A673 (cell line): Measurements from ENCODE around the gene LUC7L2.

ENCODE experiments used
- CTCF ChIP-seq: fragments of 300-800, 200-600 bp; sonication (generic); conservative IDR thresholded peaks from 2 replicates; pipeline ENCODE4 v1.5.1; 2017; ENCODE audit warnings: low read depth, mild to moderate bottlenecking, antibody characterized with exemption, low read length, moderate library complexity, mixed read lengths
- EZH2 ChIP-seq: fragments of 200-600 bp; sonication (generic); IDR thresholded peaks from 2 replicates; pipeline ENCODE4 v1.6.1; 2017; ENCODE audit warnings: borderline replicate concordance, low read depth, mild to moderate bottlenecking, mixed read lengths, antibody characterized with exemption, low read length; ENCODE audit not compliant: poor library complexity, severe bottlenecking

GRCh38 chr7:139441961-139442360 lies 82.3 kb downstream of the LUC7L2 start:
- no peak for TF ChIP-seq CTCF
- TF ChIP-seq EZH2 = no peak
